Osteoblast (primary cell): Measurements from ENCODE around the gene ABHD15. TPM values are rescaled to one million over a fixed set of nuclear protein-coding genes. Genes with fewer than 3 reads are reported as not detected.

Source experiments
- DNase-seq: peaks from one replicate; pipeline ENCODE4 v3.0.0; 2011; ENCODE audit warnings: low spot score, mixed read lengths; ENCODE audit not compliant: insufficient read length; ENCODE audit errors: missing footprints
- H2AFZ ChIP-seq: 2 replicates; pipeline ENCODE4 v1.6.0; 2011; ENCODE audit warnings: mild to moderate bottlenecking, low read length
- H3K27ac ChIP-seq: 2 replicates; pipeline ENCODE4 v1.5.1; 2011; ENCODE audit warnings: mild to moderate bottlenecking, low read depth, low read length, moderate library complexity
- H3K27me3 ChIP-seq: 2 replicates; pipeline ENCODE4 v1.6.0; 2012; ENCODE audit warnings: mild to moderate bottlenecking, control low read depth, inconsistent platforms, low read length, moderate library complexity; ENCODE audit not compliant: insufficient read depth
- H3K36me3 ChIP-seq: 2 replicates; pipeline ENCODE4 v1.5.1; 2011; ENCODE audit warnings: mild to moderate bottlenecking, low read length, control low read depth, moderate library complexity; ENCODE audit not compliant: insufficient read depth
- H3K4me1 ChIP-seq: 2 replicates; pipeline ENCODE4 v1.5.1; 2011; ENCODE audit warnings: mild to moderate bottlenecking, low read length, control low read depth, moderate library complexity; ENCODE audit not compliant: insufficient read depth
- H3K4me2 ChIP-seq: 2 replicates; pipeline ENCODE4 v1.6.0; 2011; ENCODE audit warnings: mild to moderate bottlenecking, low read length; ENCODE audit not compliant: insufficient read depth
- H3K4me3 ChIP-seq: fragments of 200-600 bp; sonication (generic); 3 replicates; pipeline ENCODE4 v1.5.1; 2012; ENCODE audit warnings: mild to moderate bottlenecking, low read length, inconsistent platforms; ENCODE audit not compliant: insufficient read depth
- H3K79me2 ChIP-seq: 2 replicates; pipeline ENCODE4 v1.6.0; 2012; ENCODE audit warnings: mild to moderate bottlenecking, low read length, control low read depth, inconsistent platforms; ENCODE audit not compliant: insufficient read depth
- H3K9me3 ChIP-seq: 2 replicates; pipeline ENCODE4 v1.5.1; 2011; ENCODE audit warnings: low read depth, low read length, control low read depth
- H4K20me1 ChIP-seq: 2 replicates; pipeline ENCODE4 v1.6.0; 2012; ENCODE audit warnings: mild to moderate bottlenecking, low read length, control low read depth; ENCODE audit not compliant: insufficient read depth
- CTCF ChIP-seq: IDR thresholded peaks from 2 replicates; pipeline ENCODE4 v1.5.1; 2011; ENCODE audit warnings: mild to moderate bottlenecking, low read depth, low read length, moderate library complexity; ENCODE audit errors: extremely low read depth
- total RNA-seq: library from RNA; depleted of rRNA; stranded (reverse); fragments of >200 nt; gene quantifications from 2 replicates; pipeline ENCODE4 v1.2.3, GENCODE V29; 2012

ABHD15 gene
- total RNA-seq, 1 donor: 9.4 TPM

GRCh38 chr17:29607557-29608195 lies 40.8 kb upstream of the ABHD15 start:
- Histone ChIP-seq H3K27ac (no peak overlapping the region), H3K4me2 (no peak overlapping the region), H3K27me3 (no peaks in the 10 kb centered on the region), H3K4me1 (no peaks in the 10 kb centered on the region), H3K79me2 (no peaks in the 10 kb centered on the region), H3K36me3 (no peaks in the 10 kb centered on the region), H3K4me3 (no peak overlapping the region), H2AFZ (no peak overlapping the region), H4K20me1 (no peaks in the 10 kb centered on the region), H3K9me3 (no peaks in the 10 kb centered on the region)
- peak; percentile 70 for DNase-seq
- no peak for TF ChIP-seq CTCF

- Histone ChIP-seq H4K20me1 (peaks cover 9% of the 10 kb centered on the region), H3K4me2 (no peak overlapping the region), H3K27me3 (no peaks in the 10 kb centered on the region), H3K4me1 (no peaks in the 10 kb centered on the region), H3K9me3 (no peaks in the 10 kb centered on the region), H3K4me3 (no peak overlapping the region), H2AFZ (no peak overlapping the region), H3K36me3 (no peaks in the 10 kb centered on the region), H3K27ac (no peak overlapping the region), H3K79me2 (no peaks in the 10 kb centered on the region)
- no peak for DNase-seq
- TF ChIP-seq CTCF: no peak
Measured at GRCh38 chr17:29603109-29603674, 36.4 kb upstream of the ABHD15 start.

GRCh38 chr17:29597361-29598172 lies 30.7 kb upstream of the ABHD15 start:
- Histone ChIP-seq H4K20me1 (peaks cover 28% of the 10 kb centered on the region), H3K36me3 (no peaks in the 10 kb centered on the region), H3K4me2 (no peak overlapping the region), H3K79me2 (no peaks in the 10 kb centered on the region), H3K27ac (no peak overlapping the region), H3K27me3 (no peaks in the 10 kb centered on the region), H3K4me3 (no peak overlapping the region), H2AFZ (no peak overlapping the region), H3K4me1 (peaks cover 12% of the 10 kb centered on the region), H3K9me3 (no peaks in the 10 kb centered on the region)
- DNase-seq: no peak
- no peak for TF ChIP-seq CTCF

- H3K27ac ChIP-seq: no peak overlapping the region
- peaks cover 20% of the 10 kb centered on the region for H3K4me1 ChIP-seq
- no peak overlapping the region for H3K4me3 ChIP-seq
- peaks cover 33% of the 10 kb centered on the region for H4K20me1 ChIP-seq
- no peaks in the 10 kb centered on the region for H3K36me3 ChIP-seq
- H3K27me3 ChIP-seq: no peaks in the 10 kb centered on the region
- H3K9me3 ChIP-seq: no peaks in the 10 kb centered on the region
- no peaks in the 10 kb centered on the region for H3K79me2 ChIP-seq
- no peak overlapping the region for H2AFZ ChIP-seq
- TF ChIP-seq CTCF: no peak
- no peak overlapping the region for H3K4me2 ChIP-seq
- no peak for DNase-seq
Measured at GRCh38 chr17:29596811-29597210, 30.0 kb upstream of the ABHD15 start.
